GM12878 (cell line): Measurements from ENCODE around the gene DLK1. TPM values are rescaled to one million over a fixed set of nuclear protein-coding genes. Genes with fewer than 3 reads are reported as not detected.

Experiments
- HCFC1 ChIP-seq: fragments of 150-350 bp; IDR thresholded peaks from 2 replicates; pipeline ENCODE4 v1.6.1; 2014; ENCODE audit warnings: low read length
- IKZF2 ChIP-seq, 2 experiments: fragments of 450-650 bp; IDR thresholded peaks; 2 replicates each; pipeline ENCODE4 v1.6.1; 2017; ENCODE audit warnings: mild to moderate bottlenecking in 2 of 2, moderate library complexity in 2 of 2
- polyA plus RNA-seq, 11 experiments: library from polyadenylated mRNA; depleted of rRNA in 4 of 11; unstranded in 6 of 11; stranded (reverse) in 5 of 11; fragments of >200 nt; fragmentation: Nextera tagmentation in 4 of 11; fragmentation: Illumina TruSeq in 1 of 11; extraction: Ambion mirVana in 4 of 11; extraction: Trizol in 1 of 11; gene quantifications; 1 replicate in 1 of 11; 2 replicates in 10 of 11; pipeline versions ENCODE4 v1.2.1 to v1.2.3, GENCODE V29; 2011 to 2016; ENCODE audit warnings: inconsistent platforms in 2 of 11, missing spikeins in 2 of 11, low read depth in 1 of 11
- total RNA-seq, 4 experiments: library from RNA; depleted of rRNA in 3 of 4; stranded (reverse); fragments of >200 nt in 3 of 4; fragmentation: Illumina TruSeq in 1 of 4; extraction: Trizol in 1 of 4; gene quantifications; 2 replicates each; pipeline versions ENCODE4 v1.2.1 to v1.2.3, GENCODE V29; 2013 to 2021
- TF ChIP-seq, protein P1 (sequence below): fragments of 450-650 bp; IDR thresholded peaks from 2 replicates; pipeline ENCODE4 v1.6.1; 2017; ENCODE audit warnings: mild to moderate bottlenecking, moderate library complexity
- TF ChIP-seq, protein P2 (sequence below): IDR thresholded peaks from 2 replicates; pipeline ENCODE4 v1.6.1; 2011; ENCODE audit warnings: mild to moderate bottlenecking, low read depth, low read length, moderate library complexity; ENCODE audit not compliant: insufficient replicate concordance
- TF ChIP-seq, protein P3 (sequence below): fragments of 450-650 bp; formaldehyde crosslinking; IDR thresholded peaks from 2 replicates; pipeline ENCODE4 v1.4.0; 2022; ENCODE audit warnings: mild to moderate bottlenecking, moderate library complexity

Gene DLK1
- total and polyA plus RNA-seq, 10 of the 15 experiments (the other 5 are each of a cell fraction or from before 2014, with no cell fraction given), result 0.87 TPM; not detected in 9

DNA sequence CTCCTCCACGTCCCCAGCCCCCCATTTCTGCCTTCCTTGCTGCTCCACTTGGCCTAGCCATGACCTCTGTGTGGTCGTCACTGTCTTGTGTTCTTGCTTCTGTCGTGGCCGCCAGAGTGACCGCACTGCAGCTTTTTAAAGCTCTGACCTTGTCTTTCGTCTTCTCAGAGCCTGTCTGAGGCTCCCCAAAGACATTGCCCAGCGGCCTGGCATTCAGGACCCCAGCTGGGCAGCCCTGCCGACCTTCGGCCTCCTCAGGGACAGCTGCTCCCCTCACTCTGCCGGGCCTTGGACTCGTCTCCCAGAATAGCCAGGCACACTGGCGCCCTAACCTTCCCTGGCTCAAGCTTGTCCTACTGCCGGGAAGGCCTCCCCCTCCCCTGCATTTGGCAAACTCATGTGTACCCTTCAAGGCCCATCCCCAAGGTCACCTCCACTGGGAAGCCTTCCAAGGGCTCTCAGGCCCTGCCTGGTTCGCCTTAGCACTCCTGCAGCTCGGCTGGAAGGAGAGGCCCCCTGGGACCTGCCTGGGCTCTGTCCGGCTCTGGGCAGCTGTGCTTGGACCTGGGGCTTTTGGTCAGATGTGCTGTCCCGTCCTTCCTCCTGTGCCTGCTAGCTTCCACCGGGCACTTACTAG lies 15.7 kb upstream of the DLK1 start (continued):
- TF ChIP-seq, protein P1, sequence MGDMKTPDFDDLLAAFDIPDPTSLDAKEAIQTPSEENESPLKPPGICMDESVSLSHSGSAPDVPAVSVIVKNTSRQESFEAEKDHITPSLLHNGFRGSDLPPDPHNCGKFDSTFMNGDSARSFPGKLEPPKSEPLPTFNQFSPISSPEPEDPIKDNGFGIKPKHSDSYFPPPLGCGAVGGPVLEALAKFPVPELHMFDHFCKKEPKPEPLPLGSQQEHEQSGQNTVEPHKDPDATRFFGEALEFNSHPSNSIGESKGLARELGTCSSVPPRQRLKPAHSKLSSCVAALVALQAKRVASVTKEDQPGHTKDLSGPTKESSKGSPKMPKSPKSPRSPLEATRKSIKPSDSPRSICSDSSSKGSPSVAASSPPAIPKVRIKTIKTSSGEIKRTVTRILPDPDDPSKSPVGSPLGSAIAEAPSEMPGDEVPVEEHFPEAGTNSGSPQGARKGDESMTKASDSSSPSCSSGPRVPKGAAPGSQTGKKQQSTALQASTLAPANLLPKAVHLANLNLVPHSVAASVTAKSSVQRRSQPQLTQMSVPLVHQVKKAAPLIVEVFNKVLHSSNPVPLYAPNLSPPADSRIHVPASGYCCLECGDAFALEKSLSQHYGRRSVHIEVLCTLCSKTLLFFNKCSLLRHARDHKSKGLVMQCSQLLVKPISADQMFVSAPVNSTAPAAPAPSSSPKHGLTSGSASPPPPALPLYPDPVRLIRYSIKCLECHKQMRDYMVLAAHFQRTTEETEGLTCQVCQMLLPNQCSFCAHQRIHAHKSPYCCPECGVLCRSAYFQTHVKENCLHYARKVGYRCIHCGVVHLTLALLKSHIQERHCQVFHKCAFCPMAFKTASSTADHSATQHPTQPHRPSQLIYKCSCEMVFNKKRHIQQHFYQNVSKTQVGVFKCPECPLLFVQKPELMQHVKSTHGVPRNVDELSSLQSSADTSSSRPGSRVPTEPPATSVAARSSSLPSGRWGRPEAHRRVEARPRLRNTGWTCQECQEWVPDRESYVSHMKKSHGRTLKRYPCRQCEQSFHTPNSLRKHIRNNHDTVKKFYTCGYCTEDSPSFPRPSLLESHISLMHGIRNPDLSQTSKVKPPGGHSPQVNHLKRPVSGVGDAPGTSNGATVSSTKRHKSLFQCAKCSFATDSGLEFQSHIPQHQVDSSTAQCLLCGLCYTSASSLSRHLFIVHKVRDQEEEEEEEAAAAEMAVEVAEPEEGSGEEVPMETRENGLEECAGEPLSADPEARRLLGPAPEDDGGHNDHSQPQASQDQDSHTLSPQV, result no peak
- no peak for TF ChIP-seq IKZF2 (IDR thresholded peaks at IDR 0.05)
- no peak for TF ChIP-seq HCFC1
- TF ChIP-seq, protein P2, sequence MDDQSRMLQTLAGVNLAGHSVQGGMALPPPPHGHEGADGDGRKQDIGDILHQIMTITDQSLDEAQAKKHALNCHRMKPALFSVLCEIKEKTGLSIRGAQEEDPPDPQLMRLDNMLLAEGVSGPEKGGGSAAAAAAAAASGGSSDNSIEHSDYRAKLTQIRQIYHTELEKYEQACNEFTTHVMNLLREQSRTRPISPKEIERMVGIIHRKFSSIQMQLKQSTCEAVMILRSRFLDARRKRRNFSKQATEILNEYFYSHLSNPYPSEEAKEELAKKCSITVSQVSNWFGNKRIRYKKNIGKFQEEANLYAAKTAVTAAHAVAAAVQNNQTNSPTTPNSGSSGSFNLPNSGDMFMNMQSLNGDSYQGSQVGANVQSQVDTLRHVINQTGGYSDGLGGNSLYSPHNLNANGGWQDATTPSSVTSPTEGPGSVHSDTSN, result no peak
- TF ChIP-seq, protein P3, sequence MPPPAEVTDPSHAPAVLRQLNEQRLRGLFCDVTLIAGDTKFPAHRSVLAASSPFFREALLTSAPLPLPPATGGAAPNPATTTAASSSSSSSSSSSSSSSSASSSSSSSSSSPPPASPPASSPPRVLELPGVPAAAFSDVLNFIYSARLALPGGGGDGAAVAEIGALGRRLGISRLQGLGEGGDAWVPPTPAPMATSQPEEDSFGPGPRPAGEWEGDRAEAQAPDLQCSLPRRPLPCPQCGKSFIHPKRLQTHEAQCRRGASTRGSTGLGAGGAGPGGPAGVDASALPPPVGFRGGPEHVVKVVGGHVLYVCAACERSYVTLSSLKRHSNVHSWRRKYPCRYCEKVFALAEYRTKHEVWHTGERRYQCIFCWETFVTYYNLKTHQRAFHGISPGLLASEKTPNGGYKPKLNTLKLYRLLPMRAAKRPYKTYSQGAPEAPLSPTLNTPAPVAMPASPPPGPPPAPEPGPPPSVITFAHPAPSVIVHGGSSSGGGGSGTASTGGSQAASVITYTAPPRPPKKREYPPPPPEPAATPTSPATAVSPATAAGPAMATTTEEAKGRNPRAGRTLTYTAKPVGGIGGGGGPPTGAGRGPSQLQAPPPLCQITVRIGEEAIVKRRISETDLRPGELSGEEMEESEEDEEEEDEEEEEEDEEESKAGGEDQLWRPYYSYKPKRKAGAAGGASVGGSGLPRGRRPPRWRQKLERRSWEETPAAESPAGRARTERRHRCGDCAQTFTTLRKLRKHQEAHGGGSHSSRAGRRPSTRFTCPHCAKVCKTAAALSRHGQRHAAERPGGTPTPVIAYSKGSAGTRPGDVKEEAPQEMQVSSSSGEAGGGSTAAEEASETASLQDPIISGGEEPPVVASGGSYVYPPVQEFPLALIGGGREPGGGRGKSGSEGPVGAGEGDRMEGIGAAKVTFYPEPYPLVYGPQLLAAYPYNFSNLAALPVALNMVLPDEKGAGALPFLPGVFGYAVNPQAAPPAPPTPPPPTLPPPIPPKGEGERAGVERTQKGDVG (CRISPR knock-in tag), result no peak
